Stomach (tissue), 4 donors: ENCODE measurements around the gene MRPS24.

Source experiments
- CTCF ChIP-seq, 7 experiments: fragments of 450-650 bp in 4 of 7; fragments of 200-600 bp in 3 of 7; sonication (generic) in 3 of 7; IDR thresholded peaks; one replicate each; pipeline ENCODE4 v1.5.1; 2016 to 2019; ENCODE audit warnings: antibody characterized with exemption in 7 of 7, control low read depth in 2 of 7, mild to moderate bottlenecking in 1 of 7
- POLR2AphosphoS5 ChIP-seq, 3 donors: sonication (generic); formaldehyde crosslinking; IDR thresholded peaks; one replicate each; pipeline ENCODE4 v1.6.1; 2016; ENCODE audit warnings: antibody characterized with exemption in 3 of 3

GRCh38 chr7:43838201-43838658, 31.1 kb downstream of the MRPS24 start:
- TF ChIP-seq POLR2AphosphoS5 (IDR thresholded peaks at IDR 0.05) (no peak), CTCF (IDR thresholded peaks at IDR 0.05) (no peak)
